Measurements from ENCODE around the gene HEMK1. TPM values are rescaled to one million over a fixed set of nuclear protein-coding genes. Genes with fewer than 3 reads are reported as not detected.

HEMK1 gene
- total RNA-seq, 6 donors from 2014 or later: 5.0 to 25.3 (median 9.6) TPM

DNA sequence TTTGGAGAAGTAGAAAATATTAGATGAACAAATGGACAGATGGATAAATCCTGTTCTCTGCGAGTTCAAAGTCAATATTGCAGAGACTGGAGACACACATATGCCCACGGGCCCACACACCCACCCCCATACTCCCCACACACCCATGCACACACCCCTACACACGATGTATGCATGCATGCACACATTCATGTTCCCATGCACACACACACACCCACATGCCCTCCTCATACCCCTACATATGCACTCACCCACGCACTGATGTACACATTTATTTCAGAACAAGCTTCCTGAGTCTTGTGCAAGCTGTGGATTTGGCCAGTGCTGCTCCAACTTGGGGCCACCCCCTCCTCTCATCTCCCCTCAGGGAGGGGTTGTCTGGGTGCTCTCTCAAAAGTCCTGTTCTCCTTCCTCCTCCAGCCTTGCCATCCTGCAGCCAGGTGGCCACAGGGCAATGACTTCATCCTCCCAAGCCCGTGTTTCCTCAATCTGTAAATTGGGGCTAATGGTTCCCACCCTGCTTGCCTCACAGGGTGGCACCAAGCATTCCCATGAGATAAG is 64.0 kb downstream of the HEMK1 start:
- no peak for ATAC-seq (ENCODE audit: low FRiP score in 2 of 2)
- no peak for DNase-seq
- WGBS, 2 donors: 68 to 80% methylated on average over 5 of the region's 5 CpGs
- no peaks in the 10 kb centered on the region for H3K27me3 ChIP-seq
- H3K27ac ChIP-seq: no peak overlapping the region
- H3K36me3 ChIP-seq: no peaks in the 10 kb centered on the region
- no peak for TF ChIP-seq POLR2AphosphoS5 (IDR thresholded peaks at IDR 0.05)
- TF ChIP-seq POLR2A (IDR thresholded peaks at IDR 0.05): no peak
- no peak for TF ChIP-seq EP300 (IDR thresholded peaks at IDR 0.05)
- TF ChIP-seq, protein P1, sequence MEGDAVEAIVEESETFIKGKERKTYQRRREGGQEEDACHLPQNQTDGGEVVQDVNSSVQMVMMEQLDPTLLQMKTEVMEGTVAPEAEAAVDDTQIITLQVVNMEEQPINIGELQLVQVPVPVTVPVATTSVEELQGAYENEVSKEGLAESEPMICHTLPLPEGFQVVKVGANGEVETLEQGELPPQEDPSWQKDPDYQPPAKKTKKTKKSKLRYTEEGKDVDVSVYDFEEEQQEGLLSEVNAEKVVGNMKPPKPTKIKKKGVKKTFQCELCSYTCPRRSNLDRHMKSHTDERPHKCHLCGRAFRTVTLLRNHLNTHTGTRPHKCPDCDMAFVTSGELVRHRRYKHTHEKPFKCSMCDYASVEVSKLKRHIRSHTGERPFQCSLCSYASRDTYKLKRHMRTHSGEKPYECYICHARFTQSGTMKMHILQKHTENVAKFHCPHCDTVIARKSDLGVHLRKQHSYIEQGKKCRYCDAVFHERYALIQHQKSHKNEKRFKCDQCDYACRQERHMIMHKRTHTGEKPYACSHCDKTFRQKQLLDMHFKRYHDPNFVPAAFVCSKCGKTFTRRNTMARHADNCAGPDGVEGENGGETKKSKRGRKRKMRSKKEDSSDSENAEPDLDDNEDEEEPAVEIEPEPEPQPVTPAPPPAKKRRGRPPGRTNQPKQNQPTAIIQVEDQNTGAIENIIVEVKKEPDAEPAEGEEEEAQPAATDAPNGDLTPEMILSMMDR (IDR thresholded peaks at IDR 0.05): no peak
- no peak overlapping the region for H3K4me3 ChIP-seq
- no peaks in the 10 kb centered on the region for H3K9me3 ChIP-seq
- H3K4me1 ChIP-seq: peaks cover 0 to 46% (median 22%) of the 10 kb centered on the region in 4 donors

- Histone ChIP-seq H3K36me3 (peaks cover 0 to 6% (median 4%) of the 10 kb centered on the region in 4 donors), H3K27me3 (no peaks in the 10 kb centered on the region), H3K4me1 (peaks cover 0 to 44% (median 18%) of the 10 kb centered on the region in 4 donors), H3K4me3 (no peak overlapping the region), H3K27ac (no peak overlapping the region), H3K9me3 (no peaks in the 10 kb centered on the region)
- TF ChIP-seq POLR2AphosphoS5 (IDR thresholded peaks at IDR 0.05): no peak
- TF ChIP-seq EP300 (IDR thresholded peaks at IDR 0.05): no peak
- TF ChIP-seq, protein P1 (IDR thresholded peaks at IDR 0.05): no peak
- no peak for TF ChIP-seq POLR2A (IDR thresholded peaks at IDR 0.05)
- ATAC-seq (ENCODE audit: low FRiP score in 2 of 2) (no peak), DNase-seq (no peak)
Measured at GRCh38 chr3:50635066-50635465, 65.7 kb downstream of the HEMK1 start.

GRCh38 chr3:50637011-50637410 is 67.7 kb downstream of the HEMK1 start:
- peaks cover 5 to 24% (median 22%) of the 10 kb centered on the region in 4 donors for H3K36me3 ChIP-seq
- 84 to 88% methylated on average over 4 of the region's 4 CpGs for WGBS, 2 donors
- peaks cover 0 to 33% (median 14%) of the 10 kb centered on the region in 4 donors for H3K4me1 ChIP-seq
- H3K9me3 ChIP-seq: no peaks in the 10 kb centered on the region
- ATAC-seq (ENCODE audit: low FRiP score in 2 of 2) (no peak), DNase-seq (no peak)
- H3K4me3 ChIP-seq: no peak overlapping the region
- H3K27ac ChIP-seq: no peak overlapping the region
- TF ChIP-seq POLR2A (IDR thresholded peaks at IDR 0.05) (no peak), POLR2AphosphoS5 (IDR thresholded peaks at IDR 0.05) (no peak), EP300 (IDR thresholded peaks at IDR 0.05) (no peak)
- TF ChIP-seq, protein P1 (IDR thresholded peaks at IDR 0.05): no peak
- no peaks in the 10 kb centered on the region for H3K27me3 ChIP-seq

GRCh38 chr3:50637945-50638344 is 68.6 kb downstream of the HEMK1 start:
- no peak overlapping the region for H3K27ac ChIP-seq
- no peak for ATAC-seq (ENCODE audit: low FRiP score in 2 of 2)
- H3K9me3 ChIP-seq: no peaks in the 10 kb centered on the region
- no peak for DNase-seq
- H3K4me3 ChIP-seq: no peak overlapping the region
- H3K36me3 ChIP-seq: peaks cover 5 to 33% (median 31%) of the 10 kb centered on the region in 4 donors
- WGBS, 2 donors: 68 to 81% methylated on average over 3 of the region's 3 CpGs
- no peak for TF ChIP-seq EP300 (IDR thresholded peaks at IDR 0.05)
- no peak for TF ChIP-seq POLR2AphosphoS5 (IDR thresholded peaks at IDR 0.05)
- TF ChIP-seq, protein P1 (IDR thresholded peaks at IDR 0.05): no peak
- TF ChIP-seq POLR2A (IDR thresholded peaks at IDR 0.05): no peak
- H3K4me1 ChIP-seq: peaks cover 0 to 24% (median 9%) of the 10 kb centered on the region in 4 donors
- no peaks in the 10 kb centered on the region for H3K27me3 ChIP-seq

- peaks cover 0 to 14% (median 4%) of the 10 kb centered on the region in 4 donors for H3K4me1 ChIP-seq
- WGBS, 2 donors: 90% methylated on average over 5 to 6 of the region's 6 CpGs
- H3K27me3 ChIP-seq: no peaks in the 10 kb centered on the region
- ATAC-seq (ENCODE audit: low FRiP score in 2 of 2) (no peak), DNase-seq (no peak)
- no peak overlapping the region for H3K4me3 ChIP-seq
- H3K27ac ChIP-seq: no peak overlapping the region
- H3K36me3 ChIP-seq: peaks cover 5 to 44% (median 41%) of the 10 kb centered on the region in 4 donors
- H3K9me3 ChIP-seq: no peaks in the 10 kb centered on the region
- TF ChIP-seq, protein P1 (IDR thresholded peaks at IDR 0.05): no peak
- TF ChIP-seq POLR2AphosphoS5 (IDR thresholded peaks at IDR 0.05): no peak
- no peak for TF ChIP-seq EP300 (IDR thresholded peaks at IDR 0.05)
- TF ChIP-seq POLR2A (IDR thresholded peaks at IDR 0.05): no peak
Measured at GRCh38 chr3:50639055-50639494, 69.8 kb downstream of the HEMK1 start.

All from upper lobe of left lung (tissue), 6 donors.